ENCODE data around the gene FRYL.

Gene FRYL

DNA sequence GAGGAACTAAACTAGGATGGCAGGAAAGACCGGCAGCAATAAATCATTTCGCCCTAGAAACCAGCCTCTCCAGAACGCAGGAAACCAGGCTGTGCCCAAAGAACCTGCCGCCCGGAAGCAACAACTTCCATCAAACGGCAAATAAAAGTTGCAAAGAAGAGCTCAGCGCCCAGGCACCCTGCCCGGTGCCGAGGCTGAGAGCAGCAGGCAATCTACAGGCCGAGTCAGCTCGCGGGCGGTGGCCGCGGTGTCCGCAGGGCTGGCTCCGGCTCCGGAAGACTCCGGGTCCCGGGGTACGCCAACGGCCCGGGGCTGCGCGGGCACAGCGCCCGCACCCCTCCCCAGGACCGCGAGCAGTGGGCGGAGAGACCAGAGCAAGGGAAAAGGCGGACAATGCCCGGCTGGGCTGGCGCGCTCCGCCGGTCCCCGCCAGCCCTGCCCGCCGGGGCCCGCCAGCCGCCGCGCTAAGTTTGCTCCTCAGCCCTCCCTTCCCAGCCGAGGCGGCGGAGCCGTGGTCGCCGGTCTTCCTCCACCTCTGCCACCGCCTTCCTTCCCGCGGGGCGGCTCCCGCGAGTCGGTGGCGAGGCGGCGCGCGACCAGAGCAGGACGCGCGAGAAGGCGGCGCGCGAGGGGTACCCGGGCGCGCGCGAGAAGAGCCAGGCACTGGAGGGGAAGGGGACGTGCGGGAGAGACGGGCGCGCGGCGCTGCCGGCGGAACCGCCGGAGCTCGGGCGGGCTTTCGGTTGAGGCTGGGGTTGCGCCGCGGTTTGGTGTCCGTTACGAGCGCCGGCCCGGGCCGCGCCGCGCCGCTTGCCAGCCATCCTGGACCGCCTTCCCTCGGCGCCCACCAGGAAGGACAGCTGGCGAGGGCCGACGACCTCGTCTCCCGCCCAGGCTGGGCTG, 733 bp downstream of the FRYL start:
- TF ChIP-seq, protein P1, sequence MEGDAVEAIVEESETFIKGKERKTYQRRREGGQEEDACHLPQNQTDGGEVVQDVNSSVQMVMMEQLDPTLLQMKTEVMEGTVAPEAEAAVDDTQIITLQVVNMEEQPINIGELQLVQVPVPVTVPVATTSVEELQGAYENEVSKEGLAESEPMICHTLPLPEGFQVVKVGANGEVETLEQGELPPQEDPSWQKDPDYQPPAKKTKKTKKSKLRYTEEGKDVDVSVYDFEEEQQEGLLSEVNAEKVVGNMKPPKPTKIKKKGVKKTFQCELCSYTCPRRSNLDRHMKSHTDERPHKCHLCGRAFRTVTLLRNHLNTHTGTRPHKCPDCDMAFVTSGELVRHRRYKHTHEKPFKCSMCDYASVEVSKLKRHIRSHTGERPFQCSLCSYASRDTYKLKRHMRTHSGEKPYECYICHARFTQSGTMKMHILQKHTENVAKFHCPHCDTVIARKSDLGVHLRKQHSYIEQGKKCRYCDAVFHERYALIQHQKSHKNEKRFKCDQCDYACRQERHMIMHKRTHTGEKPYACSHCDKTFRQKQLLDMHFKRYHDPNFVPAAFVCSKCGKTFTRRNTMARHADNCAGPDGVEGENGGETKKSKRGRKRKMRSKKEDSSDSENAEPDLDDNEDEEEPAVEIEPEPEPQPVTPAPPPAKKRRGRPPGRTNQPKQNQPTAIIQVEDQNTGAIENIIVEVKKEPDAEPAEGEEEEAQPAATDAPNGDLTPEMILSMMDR (IDR thresholded peaks at IDR 0.05), result no peak
- Mint-ChIP-seq H3K27ac (peak overlapping the region; percentile 91), H3K36me3 (ENCODE audit: low read depth) (no peaks in the 10 kb centered on the region), H3K4me3 (peak overlapping the region; percentile 97), H3K4me1 (peaks cover 57% of the 10 kb centered on the region), H3K9me3 (no peaks in the 10 kb centered on the region), H3K27me3 (ENCODE audit: low read depth, poor library complexity) (peaks cover 5% of the 10 kb centered on the region)
- DNase-seq, result peak; percentile 79

DNA sequence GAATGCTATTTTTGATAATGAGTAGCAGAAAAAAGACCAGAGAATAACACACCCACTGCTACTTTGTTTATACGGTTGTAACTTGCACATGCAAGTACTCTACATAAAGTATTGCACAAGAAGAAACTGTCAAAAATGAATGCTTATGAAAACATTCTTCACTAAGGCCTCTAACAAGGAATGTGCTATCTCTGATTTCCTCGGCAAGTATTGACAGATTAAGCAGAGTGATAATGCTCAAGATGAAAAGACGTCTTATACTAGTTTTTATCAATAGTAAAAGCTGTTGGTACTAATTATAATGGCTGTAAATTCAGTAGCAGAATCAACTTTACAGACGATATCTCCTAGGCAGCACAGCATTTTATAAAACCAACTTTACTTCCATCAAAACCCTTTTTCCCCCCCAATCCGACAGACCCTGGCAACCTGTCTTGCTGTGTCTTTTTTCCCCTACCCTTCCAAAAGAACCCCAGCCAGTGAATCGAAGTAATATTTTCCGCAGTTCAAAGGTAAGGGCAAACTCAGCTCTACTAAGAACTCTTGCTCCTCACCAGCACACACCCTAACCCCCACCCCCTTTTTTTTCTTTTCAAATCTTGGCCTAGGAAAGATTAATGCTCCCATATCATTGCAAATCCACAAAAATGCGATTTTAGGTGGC, 1.5 kb downstream of the FRYL start:
- Mint-ChIP-seq H3K27ac (peak overlapping the region; percentile 91), H3K4me3 (peak overlapping the region; percentile 95), H3K4me1 (peaks cover 53% of the 10 kb centered on the region), H3K27me3 (ENCODE audit: low read depth, poor library complexity) (peaks cover 5% of the 10 kb centered on the region), H3K36me3 (ENCODE audit: low read depth) (no peaks in the 10 kb centered on the region), H3K9me3 (no peaks in the 10 kb centered on the region)
- TF ChIP-seq, protein P1 (IDR thresholded peaks at IDR 0.05), result no peak
- DNase-seq, result no peak

DNA sequence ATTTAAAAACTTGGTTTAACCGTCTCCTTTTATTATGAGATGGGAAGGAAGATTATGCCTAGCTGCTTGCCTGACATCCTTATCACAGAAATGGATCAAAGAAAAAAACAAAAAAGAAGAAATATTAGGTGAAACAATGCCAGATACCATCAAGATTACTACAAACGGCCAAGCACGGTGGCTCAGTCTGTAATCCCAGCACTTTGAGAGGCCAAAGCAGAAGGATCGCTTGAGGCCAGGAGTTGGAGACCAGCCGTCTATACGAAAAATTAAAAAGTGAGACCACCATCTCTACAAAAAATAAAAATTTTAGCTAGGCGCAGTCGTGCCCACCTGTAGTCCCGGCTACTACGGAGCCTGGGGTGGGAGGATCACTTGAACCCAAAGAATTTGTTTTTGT, 2.3 kb downstream of the FRYL start:
- peaks cover 8% of the 10 kb centered on the region for H3K36me3 Mint-ChIP-seq (ENCODE audit: low read depth)
- TF ChIP-seq, protein P1 (IDR thresholded peaks at IDR 0.05), result no peak
- H3K4me3 Mint-ChIP-seq, result peak overlapping the region; percentile 95
- peaks cover 61% of the 10 kb centered on the region for H3K4me1 Mint-ChIP-seq
- H3K27me3 Mint-ChIP-seq (ENCODE audit: low read depth, poor library complexity), result peaks cover 5% of the 10 kb centered on the region
- no peak for DNase-seq
- no peaks in the 10 kb centered on the region for H3K9me3 Mint-ChIP-seq
- H3K27ac Mint-ChIP-seq, result no peak overlapping the region

DNA sequence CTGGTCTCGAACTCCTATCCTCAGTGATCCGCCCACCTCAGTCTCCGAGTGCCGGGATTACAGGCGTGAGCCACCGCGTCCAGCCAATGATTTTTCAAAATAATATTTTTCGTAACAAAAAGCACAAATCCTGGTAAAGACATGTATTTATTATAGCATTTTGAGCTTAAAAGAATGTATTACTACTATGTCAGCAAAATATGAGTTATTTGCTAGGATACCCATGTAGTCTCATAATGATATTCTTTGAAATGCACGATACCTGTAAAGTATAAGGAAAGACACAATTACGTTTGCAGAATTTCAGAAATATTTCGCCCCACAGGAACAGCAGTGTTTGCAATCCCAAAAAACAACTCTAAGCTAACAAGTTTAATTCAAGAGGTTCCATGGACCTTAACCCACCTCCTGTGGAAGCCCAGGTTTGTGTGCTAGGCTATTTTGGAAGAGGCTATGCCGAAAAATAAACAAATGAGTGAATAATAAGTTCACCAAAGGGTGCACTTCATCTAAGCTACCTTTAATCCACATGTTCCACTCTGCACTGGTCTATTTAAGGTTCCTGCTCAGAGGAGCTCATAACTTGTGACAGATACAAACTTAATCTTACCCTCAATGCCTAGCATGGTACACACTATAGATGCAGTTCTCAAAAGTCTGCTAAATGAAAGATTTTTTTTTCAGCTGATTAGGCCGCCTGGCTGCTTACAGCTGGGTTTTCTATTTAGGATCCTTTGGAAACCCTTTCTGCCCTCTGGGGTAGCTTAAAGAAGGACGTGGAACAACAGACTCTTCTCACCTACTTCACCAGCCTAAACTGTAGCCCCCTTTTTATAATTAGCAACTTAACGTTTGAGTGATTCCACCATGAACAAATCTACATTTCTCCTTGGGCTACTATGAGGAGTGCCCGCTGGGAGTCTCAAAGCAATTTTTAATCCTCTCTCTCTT, 5.0 kb downstream of the FRYL start:
- peak overlapping the region; percentile 25 for H3K4me3 Mint-ChIP-seq
- H3K9me3 Mint-ChIP-seq, result no peaks in the 10 kb centered on the region
- peaks cover 50% of the 10 kb centered on the region for H3K4me1 Mint-ChIP-seq
- H3K27me3 Mint-ChIP-seq (ENCODE audit: low read depth, poor library complexity), result no peaks in the 10 kb centered on the region
- peaks cover 19% of the 10 kb centered on the region for H3K36me3 Mint-ChIP-seq (ENCODE audit: low read depth)
- DNase-seq, result no peak
- H3K27ac Mint-ChIP-seq, result peak overlapping the region; percentile 77
- TF ChIP-seq, protein P1 (IDR thresholded peaks at IDR 0.05), result no peak

DNA sequence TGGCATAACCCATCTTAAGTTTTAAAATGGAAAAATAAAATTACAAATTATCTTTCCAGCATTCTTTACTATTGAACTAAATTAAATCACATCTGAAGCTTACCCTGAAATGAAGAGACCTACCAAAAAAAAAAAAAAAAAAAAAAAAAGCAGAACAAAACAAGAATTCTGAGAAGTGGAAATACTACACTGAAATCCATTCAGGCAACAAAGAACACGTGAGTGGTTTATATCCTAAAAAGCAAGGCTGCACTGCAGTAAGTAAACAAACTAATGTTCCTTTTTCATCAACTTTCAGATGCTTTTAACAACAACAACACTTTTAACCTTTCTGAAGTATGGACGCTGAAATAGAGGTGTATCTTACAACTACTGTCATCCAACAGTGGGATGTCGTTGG, 7.5 kb downstream of the FRYL start:
- TF ChIP-seq, protein P1 (IDR thresholded peaks at IDR 0.05), result no peak
- Mint-ChIP-seq H3K4me1 (peaks cover 36% of the 10 kb centered on the region), H3K27ac (no peak overlapping the region), H3K9me3 (peaks cover 7% of the 10 kb centered on the region), H3K4me3 (no peak overlapping the region), H3K27me3 (ENCODE audit: low read depth, poor library complexity) (no peaks in the 10 kb centered on the region), H3K36me3 (ENCODE audit: low read depth) (peaks cover 37% of the 10 kb centered on the region)
- no peak for DNase-seq
